NK-92 treated with Interleukin-12 subunit alpha and Interleukin-12 subunit beta, amount 100 ng/mL, for 24 hours (cell line): ENCODE data around the gene PIP5KL1.
A peak's percentile ranks its signal among the peaks of the same experiment; 100 is the strongest.

ENCODE experiments used
- DNase-seq: peaks from one replicate; lab custom pipeline; 2025; lab: John Stamatoyannopoulos, UW

The PIP5KL1 gene

GRCh38 chr9:127968700-127969383 lies 38.3 kb upstream of the PIP5KL1 start:
- no peak for DNase-seq

GRCh38 chr9:127968042-127968441 lies 37.5 kb upstream of the PIP5KL1 start:
- DNase-seq: no peak

- no peak for DNase-seq
Observed at GRCh38 chr9:127967151-127967809, 36.7 kb upstream of the PIP5KL1 start.

- no peak for DNase-seq
Observed at GRCh38 chr9:127966416-127967150, 36.0 kb upstream of the PIP5KL1 start.

- no peak for DNase-seq
Observed at GRCh38 chr9:127965953-127966352, 35.4 kb upstream of the PIP5KL1 start.

- DNase-seq: no peak
Observed at GRCh38 chr9:127963359-127964064, 32.9 kb upstream of the PIP5KL1 start.

GRCh38 chr9:127963041-127963358 lies 32.4 kb upstream of the PIP5KL1 start:
- DNase-seq: no peak

- DNase-seq: no peak
Observed at GRCh38 chr9:127962278-127962677, 31.7 kb upstream of the PIP5KL1 start.

GRCh38 chr9:127961613-127962155 lies 31.1 kb upstream of the PIP5KL1 start:
- no peak for DNase-seq

GRCh38 chr9:127961155-127961490 lies 30.5 kb upstream of the PIP5KL1 start:
- no peak for DNase-seq

- no peak for DNase-seq
Observed at GRCh38 chr9:127960410-127961154, 30.0 kb upstream of the PIP5KL1 start.

GRCh38 chr9:127959841-127960409 lies 29.3 kb upstream of the PIP5KL1 start:
- no peak for DNase-seq

- DNase-seq: no peak
Observed at GRCh38 chr9:127959398-127959797, 28.8 kb upstream of the PIP5KL1 start.

- no peak for DNase-seq
Observed at GRCh38 chr9:127958728-127959127, 28.2 kb upstream of the PIP5KL1 start.

GRCh38 chr9:127955294-127956015 lies 24.9 kb upstream of the PIP5KL1 start:
- peak; percentile 52 for DNase-seq

GRCh38 chr9:127954831-127955293 lies 24.3 kb upstream of the PIP5KL1 start:
- DNase-seq: no peak

- DNase-seq: no peak
Observed at GRCh38 chr9:127953768-127954505, 23.4 kb upstream of the PIP5KL1 start.

- DNase-seq: no peak
Observed at GRCh38 chr9:127953154-127953553, 22.6 kb upstream of the PIP5KL1 start.

- DNase-seq: no peak
Observed at GRCh38 chr9:127950513-127951289, 20.1 kb upstream of the PIP5KL1 start.
